HEK293T (cell line): ENCODE measurements around the gene BCAR3.

Experiments
- BHLHE40 ChIP-seq: fragments of 450-650 bp; IDR thresholded peaks from 2 replicates; pipeline ENCODE4 v1.6.1; 2016; ENCODE audit warnings: mild to moderate bottlenecking, moderate library complexity, borderline replicate concordance
- FOXA1 ChIP-seq: fragments of 450-650 bp; IDR thresholded peaks from 2 replicates; pipeline ENCODE4 v1.6.1; 2016; ENCODE audit warnings: mild to moderate bottlenecking
- FOXK2 ChIP-seq: fragments of 450-650 bp; IDR thresholded peaks from 2 replicates; pipeline ENCODE4 v1.6.1; 2016; ENCODE audit warnings: mild to moderate bottlenecking
- NFRKB ChIP-seq: fragments of 450-650 bp; IDR thresholded peaks from 2 replicates; pipeline ENCODE4 v1.6.1; 2016; ENCODE audit warnings: mild to moderate bottlenecking, moderate library complexity
- ZNF384 ChIP-seq: fragments of 450-650 bp; IDR thresholded peaks from 2 replicates; pipeline ENCODE4 v1.6.1; 2016

- no peak for TF ChIP-seq ZNF384
- TF ChIP-seq NFRKB, result no peak
- no peak for TF ChIP-seq FOXA1
- no peak for TF ChIP-seq BHLHE40
- TF ChIP-seq FOXK2, result no peak
Measured at GRCh38 chr1:93698329-93699048, 16.9 kb upstream of the BCAR3 start.
